Neutrophil (primary cell): ENCODE data around the gene EPN2.

Experiments used
- H3K27ac ChIP-seq: fragments of 200-600 bp; sonication (generic); 2 replicates; pipeline ENCODE4 v1.5.1; 2016; ENCODE audit warnings: mild to moderate bottlenecking, moderate library complexity
- H3K27me3 ChIP-seq: fragments of 200-600 bp; sonication (generic); 2 replicates; pipeline ENCODE4 v1.6.0; 2016; ENCODE audit warnings: mild to moderate bottlenecking
- H3K36me3 ChIP-seq: fragments of 200-600 bp; sonication (generic); 2 replicates; pipeline ENCODE4 v1.5.1; 2017
- H3K4me1 ChIP-seq, 2 experiments: fragments of 200-600 bp in 1 of 2; sonication (generic) in 1 of 2; 1 replicate in 1 of 2; 2 replicates in 1 of 2; pipeline versions ENCODE4 v1.5.1 to v1.6.1; 2013 to 2016; ENCODE audit warnings: low read depth in 1 of 2, low read length in 1 of 2, mild to moderate bottlenecking in 1 of 2, moderate library complexity in 1 of 2; ENCODE audit not compliant: control insufficient read depth in 1 of 2, insufficient read depth in 1 of 2
- H3K4me3 ChIP-seq, 2 experiments: fragments of 200-600 bp in 1 of 2; sonication (generic) in 1 of 2; 1 replicate in 1 of 2; 2 replicates in 1 of 2; pipeline ENCODE4 v1.5.1; 2013 to 2016; ENCODE audit warnings: low read depth in 1 of 2, low read length in 1 of 2, mild to moderate bottlenecking in 1 of 2, moderate library complexity in 1 of 2
- H3K9me3 ChIP-seq: fragments of 200-600 bp; sonication (generic); 2 replicates; pipeline ENCODE4 v1.5.1; 2016
- TF ChIP-seq, protein P1 (sequence below): fragments of 200-600 bp; sonication (generic); IDR thresholded peaks from 2 replicates; pipeline ENCODE4 v1.5.1; 2016; ENCODE audit warnings: antibody characterized with exemption

The EPN2 gene

DNA sequence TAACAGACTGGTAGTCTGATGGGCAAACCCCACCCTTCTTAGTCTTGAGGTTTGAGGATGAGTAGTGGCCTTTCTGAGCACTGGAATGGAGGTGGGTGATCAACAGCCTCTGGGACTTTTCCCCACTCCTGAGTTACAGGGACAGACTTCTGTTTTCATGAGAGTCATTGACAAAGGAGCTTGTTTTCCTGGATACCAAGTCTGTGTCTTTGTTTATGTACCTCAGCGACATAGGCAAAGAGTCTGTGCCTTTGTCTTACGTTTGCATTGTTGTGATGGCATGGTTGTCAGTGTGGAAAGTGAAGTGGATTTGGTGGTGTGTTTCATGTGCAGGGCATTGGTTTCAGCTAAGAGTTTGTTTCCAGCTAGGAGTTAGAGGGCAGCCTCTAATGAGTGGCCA is 17.5 kb downstream of the EPN2 start:
- no peaks in the 10 kb centered on the region for H3K9me3 ChIP-seq
- no peaks in the 10 kb centered on the region for H3K4me1 ChIP-seq
- H3K36me3 ChIP-seq, result no peaks in the 10 kb centered on the region
- H3K27ac ChIP-seq, result no peak overlapping the region
- no peak overlapping the region for H3K4me3 ChIP-seq
- TF ChIP-seq, protein P1, sequence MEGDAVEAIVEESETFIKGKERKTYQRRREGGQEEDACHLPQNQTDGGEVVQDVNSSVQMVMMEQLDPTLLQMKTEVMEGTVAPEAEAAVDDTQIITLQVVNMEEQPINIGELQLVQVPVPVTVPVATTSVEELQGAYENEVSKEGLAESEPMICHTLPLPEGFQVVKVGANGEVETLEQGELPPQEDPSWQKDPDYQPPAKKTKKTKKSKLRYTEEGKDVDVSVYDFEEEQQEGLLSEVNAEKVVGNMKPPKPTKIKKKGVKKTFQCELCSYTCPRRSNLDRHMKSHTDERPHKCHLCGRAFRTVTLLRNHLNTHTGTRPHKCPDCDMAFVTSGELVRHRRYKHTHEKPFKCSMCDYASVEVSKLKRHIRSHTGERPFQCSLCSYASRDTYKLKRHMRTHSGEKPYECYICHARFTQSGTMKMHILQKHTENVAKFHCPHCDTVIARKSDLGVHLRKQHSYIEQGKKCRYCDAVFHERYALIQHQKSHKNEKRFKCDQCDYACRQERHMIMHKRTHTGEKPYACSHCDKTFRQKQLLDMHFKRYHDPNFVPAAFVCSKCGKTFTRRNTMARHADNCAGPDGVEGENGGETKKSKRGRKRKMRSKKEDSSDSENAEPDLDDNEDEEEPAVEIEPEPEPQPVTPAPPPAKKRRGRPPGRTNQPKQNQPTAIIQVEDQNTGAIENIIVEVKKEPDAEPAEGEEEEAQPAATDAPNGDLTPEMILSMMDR, result no peak
- peaks cover 66% of the 10 kb centered on the region for H3K27me3 ChIP-seq

DNA sequence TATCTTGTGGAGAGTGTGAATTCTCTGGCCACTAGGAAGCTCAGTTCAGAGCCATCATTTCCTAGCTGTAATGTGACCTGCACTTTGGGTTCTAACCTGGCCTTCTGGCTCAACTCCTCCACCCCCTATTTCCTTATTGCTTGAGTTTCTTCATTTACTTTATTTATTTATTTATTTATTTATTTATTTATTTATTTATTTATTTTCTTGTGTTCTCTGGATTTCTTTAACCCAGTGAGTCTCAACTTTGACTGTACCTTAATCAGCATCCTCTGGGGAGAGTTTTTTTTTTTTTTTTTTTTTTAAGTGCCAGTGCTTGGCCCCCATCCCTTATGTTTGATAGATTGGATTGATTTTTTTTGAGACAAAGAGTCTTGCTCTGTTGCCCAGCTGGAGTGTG is 18.1 kb downstream of the EPN2 start:
- Histone ChIP-seq H3K4me1 (no peaks in the 10 kb centered on the region), H3K27ac (no peak overlapping the region), H3K27me3 (peaks cover 66% of the 10 kb centered on the region), H3K36me3 (no peaks in the 10 kb centered on the region), H3K9me3 (no peaks in the 10 kb centered on the region), H3K4me3 (no peak overlapping the region)
- TF ChIP-seq, protein P1, result no peak

DNA sequence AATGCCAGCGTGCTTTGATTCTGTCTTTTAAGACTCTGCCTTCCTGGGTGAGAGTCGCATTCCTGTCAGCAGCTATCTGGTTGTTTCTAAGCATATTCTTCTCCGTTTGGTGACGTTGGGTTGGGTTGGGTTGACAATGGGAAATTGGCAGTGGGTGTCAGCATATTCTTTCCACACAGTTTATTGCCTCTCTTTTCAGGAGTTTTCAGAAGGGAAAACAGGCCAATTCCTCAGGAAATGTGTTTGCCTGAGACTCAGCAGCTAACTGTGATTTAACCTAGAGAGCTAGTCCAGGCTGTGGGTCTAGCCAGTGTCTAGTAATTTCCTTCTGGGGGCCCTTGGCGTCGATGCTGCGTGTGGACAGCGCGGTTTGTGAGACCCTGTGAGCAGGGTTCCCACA is 21.2 kb downstream of the EPN2 start:
- no peak overlapping the region for H3K4me3 ChIP-seq
- H3K9me3 ChIP-seq, result no peaks in the 10 kb centered on the region
- no peak overlapping the region for H3K27ac ChIP-seq
- TF ChIP-seq, protein P1, result no peak
- no peaks in the 10 kb centered on the region for H3K36me3 ChIP-seq
- H3K4me1 ChIP-seq, result no peaks in the 10 kb centered on the region
- H3K27me3 ChIP-seq, result peaks cover 70% of the 10 kb centered on the region

DNA sequence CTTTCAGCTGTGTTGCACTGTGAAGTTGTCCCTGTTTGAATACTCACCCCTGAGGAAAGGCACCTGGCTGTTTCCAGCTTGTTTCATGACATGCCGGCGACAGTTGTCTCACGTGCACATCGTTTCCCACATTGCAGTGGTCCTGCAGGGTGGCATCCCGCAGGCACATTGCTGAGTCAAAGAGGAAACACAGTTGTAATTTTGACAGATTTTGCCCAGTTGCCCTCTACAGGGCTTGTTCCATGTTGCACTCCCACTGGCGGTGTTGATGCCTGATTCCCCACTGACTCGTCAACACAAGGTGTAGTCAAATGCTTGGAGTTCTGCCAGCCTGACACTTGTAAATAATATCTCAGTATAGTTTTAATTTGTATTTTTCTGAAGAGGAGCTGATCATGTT is 23.8 kb downstream of the EPN2 start:
- Histone ChIP-seq H3K4me1 (no peaks in the 10 kb centered on the region), H3K27me3 (peaks cover 81% of the 10 kb centered on the region), H3K27ac (no peak overlapping the region), H3K9me3 (no peaks in the 10 kb centered on the region), H3K4me3 (no peak overlapping the region), H3K36me3 (no peaks in the 10 kb centered on the region)
- TF ChIP-seq, protein P1, result no peak

DNA sequence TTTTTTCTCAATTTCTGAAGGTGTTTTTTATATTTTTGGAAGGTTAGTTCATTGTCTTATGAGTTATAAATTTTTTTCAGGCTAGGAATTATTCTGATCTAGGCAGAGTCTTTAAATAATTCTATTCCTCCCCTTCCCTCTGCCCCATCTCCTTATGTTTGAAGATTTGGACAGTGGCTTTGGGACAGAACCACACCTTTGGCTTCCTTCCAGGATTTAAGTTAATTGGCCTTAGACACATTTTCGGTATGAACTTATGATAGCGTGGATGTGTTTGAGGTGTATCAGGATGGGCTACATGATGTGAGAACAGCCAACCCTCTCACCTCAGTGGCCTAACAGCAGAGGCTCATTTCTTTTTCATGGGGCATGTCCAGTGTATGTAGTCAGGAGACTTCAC is 24.3 kb downstream of the EPN2 start:
- TF ChIP-seq, protein P1, result no peak
- Histone ChIP-seq H3K27ac (no peak overlapping the region), H3K4me1 (no peaks in the 10 kb centered on the region), H3K36me3 (no peaks in the 10 kb centered on the region), H3K27me3 (peaks cover 76% of the 10 kb centered on the region), H3K9me3 (no peaks in the 10 kb centered on the region), H3K4me3 (no peak overlapping the region)
